Left kidney (tissue), 2 donors: ENCODE data around the gene SFXN5. TPM values are rescaled to one million over a fixed set of nuclear protein-coding genes. Genes with fewer than 3 reads are reported as not detected.

Experiments
- DNase-seq: peaks from one replicate; pipeline ENCODE4 v3.0.0-alpha.2; 2013
- polyA plus RNA-seq: library from polyadenylated mRNA; unstranded; fragments of 120-200 nt; gene quantifications from one replicate; pipeline ENCODE4 v1.2.1, GENCODE V29; 2013; ENCODE audit not compliant: insufficient read length

The SFXN5 gene
- polyA plus RNA-seq, 1 donor = 26.3 TPM

GRCh38 chr2:72940786-72941185 lies 130.7 kb downstream of the SFXN5 start:
- no peak for DNase-seq

- DNase-seq = no peak
Observed at GRCh38 chr2:72940361-72940760, 131.2 kb downstream of the SFXN5 start.

GRCh38 chr2:72938455-72938854 lies 133.1 kb downstream of the SFXN5 start:
- no peak for DNase-seq

- DNase-seq = no peak
Observed at GRCh38 chr2:72937356-72937669, 134.2 kb downstream of the SFXN5 start.

DNA sequence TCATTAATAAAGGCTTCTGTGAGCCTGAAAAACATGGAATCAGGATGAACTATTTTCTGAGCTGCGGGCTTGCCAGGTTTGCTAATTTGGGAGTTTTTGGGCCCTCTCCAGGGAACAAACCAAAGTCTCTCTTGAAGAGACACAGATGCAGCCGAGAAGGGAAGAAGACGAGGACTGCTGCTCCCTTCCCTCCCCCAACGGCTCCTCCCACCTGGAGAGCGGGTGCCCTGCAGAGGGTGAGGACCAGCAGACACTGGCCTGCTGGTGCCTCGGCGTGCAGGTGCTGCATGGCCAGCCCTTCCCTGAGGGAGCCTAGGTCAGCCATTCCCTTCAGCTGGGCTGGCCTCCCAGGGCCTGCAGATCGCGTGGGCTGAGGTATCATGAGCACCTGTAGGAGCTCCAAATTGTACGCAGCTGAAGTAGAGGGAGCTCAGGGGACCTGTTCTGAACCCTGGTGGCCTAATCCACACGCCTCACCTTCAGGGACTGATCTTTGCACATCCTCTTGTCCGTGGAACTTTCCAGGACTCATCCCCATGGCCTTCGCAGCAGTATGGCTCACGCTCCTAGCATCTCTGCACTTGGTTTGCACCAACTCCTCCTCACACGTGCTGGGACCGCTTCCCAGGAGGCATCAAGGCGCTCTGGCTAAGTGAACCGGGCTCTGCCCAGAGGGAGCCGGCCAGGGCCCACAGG lies 134.7 kb downstream of the SFXN5 start:
- no peak for DNase-seq

GRCh38 chr2:72935611-72935957 lies 135.9 kb downstream of the SFXN5 start:
- DNase-seq = no peak

- no peak for DNase-seq
Observed at GRCh38 chr2:72934683-72935610, 136.6 kb downstream of the SFXN5 start.

GRCh38 chr2:72933646-72934151 lies 137.8 kb downstream of the SFXN5 start:
- DNase-seq = no peak

- DNase-seq = no peak
Observed at GRCh38 chr2:72933207-72933606, 138.3 kb downstream of the SFXN5 start.

GRCh38 chr2:72932805-72933204 lies 138.7 kb downstream of the SFXN5 start:
- no peak for DNase-seq

- DNase-seq = no peak
Observed at GRCh38 chr2:72932045-72932740, 139.3 kb downstream of the SFXN5 start.

DNA sequence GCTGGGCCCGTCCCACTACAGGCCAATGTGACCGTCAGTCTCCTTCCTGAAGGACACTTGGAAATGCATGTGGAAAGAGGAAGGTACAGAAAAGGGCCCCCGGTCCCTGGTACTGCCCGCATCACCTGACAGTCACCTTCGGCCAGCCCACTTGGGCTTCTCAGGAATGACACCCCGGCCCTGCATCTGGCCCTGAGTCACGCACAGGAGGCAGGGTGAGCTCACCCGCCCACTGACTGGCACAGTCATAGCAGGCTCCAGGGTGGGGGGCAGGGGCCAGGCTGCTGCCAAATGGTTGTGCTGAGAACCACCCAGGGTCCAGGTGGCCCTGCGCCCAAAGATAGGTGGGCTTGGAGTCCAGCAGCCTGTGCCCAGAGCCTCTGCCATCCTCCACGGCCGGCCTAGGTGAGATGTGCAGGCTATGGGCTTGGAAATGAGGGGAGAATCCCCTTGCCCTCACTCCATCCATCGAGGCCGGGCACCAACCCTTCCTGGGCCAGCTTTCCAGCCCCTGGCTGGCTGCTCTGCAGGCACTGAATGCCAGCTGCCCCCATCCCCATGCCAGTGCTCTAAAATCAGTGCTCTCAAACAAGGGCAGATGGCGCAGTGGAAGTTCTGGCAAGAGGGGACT lies 140.1 kb downstream of the SFXN5 start:
- DNase-seq = no peak

- DNase-seq = no peak
Observed at GRCh38 chr2:72929010-72929409, 142.5 kb downstream of the SFXN5 start.

GRCh38 chr2:72927619-72928550 lies 143.6 kb downstream of the SFXN5 start:
- no peak for DNase-seq

DNA sequence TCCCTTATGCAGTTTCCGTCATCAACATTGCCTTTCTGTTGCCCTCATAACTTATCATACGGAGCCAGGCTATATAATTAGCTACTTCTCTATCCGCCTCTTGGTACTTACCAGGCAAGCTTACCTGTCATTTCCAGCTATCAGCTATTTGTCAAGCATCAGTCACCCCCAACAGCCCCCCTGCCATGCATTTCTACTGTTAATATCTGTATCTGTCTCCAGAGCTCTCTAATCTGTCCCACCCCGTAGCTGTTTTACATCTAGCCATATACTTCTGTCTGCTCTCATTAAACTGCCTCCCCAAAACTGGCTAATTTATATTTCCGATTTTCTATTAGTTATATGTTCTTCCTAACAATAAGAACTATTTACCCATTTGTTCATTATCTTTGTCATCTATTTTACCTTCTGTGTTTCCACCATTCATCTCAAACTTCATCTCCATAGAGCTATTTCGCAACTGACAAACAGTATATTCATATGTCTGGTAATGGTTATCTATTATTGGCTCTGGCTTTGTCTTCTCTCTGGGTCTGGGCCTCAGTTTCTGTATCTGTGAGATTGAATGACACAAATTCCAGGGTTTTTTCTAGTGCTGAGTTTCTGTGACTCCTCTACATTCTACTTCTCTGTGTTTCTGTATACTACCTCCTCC lies 144.6 kb downstream of the SFXN5 start:
- DNase-seq = no peak

DNA sequence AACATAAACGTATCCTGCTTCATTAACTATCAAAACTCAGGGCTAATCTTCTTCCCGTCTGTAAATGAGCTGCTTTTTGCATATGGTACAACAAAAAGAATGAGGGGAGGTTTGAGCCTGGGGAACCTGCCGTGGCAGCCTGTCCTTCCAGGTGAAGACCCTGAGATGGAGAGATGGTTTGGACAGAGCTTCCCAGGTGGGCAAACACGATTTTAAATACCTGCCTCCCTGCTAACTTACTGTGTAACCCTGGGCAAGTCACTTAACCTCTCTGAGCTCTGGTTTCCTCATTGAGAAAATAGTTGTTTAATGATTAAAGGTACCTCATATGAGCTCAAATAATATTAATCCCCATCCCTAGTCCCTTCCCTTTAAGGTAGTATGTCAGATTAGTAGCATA lies 145.1 kb downstream of the SFXN5 start:
- DNase-seq = no peak

DNA sequence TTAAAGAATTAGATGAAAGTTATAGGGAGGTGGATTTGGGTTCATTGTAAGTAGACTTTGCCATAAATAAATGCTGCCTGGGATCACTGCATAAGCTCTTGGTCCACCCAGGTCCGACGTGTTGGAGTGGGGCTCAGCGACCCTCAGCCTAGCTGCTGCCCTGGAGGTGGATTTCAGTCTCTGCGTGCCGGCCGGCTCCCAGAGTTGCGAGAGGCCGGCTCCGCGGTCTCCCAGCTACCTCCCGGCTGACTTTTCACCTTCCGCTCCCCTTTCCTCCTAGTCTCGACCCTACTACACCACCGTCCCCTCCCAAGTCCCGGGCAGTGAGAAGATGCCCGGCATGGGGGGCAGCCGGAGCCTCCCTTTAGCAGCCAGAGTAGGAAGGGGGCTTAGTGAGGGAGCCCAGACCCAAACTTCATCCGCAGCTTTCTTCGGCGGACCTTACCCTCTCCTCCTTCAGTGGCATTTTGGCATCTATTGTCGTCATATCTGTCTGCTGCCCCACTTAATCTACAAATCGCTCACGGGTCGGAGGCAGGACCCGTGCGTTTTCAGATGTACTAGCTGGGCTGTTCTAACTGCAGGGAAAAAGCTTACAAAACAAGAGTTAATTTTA lies 146.1 kb downstream of the SFXN5 start:
- DNase-seq = no peak

GRCh38 chr2:72924353-72925240 lies 146.9 kb downstream of the SFXN5 start:
- DNase-seq = no peak

DNA sequence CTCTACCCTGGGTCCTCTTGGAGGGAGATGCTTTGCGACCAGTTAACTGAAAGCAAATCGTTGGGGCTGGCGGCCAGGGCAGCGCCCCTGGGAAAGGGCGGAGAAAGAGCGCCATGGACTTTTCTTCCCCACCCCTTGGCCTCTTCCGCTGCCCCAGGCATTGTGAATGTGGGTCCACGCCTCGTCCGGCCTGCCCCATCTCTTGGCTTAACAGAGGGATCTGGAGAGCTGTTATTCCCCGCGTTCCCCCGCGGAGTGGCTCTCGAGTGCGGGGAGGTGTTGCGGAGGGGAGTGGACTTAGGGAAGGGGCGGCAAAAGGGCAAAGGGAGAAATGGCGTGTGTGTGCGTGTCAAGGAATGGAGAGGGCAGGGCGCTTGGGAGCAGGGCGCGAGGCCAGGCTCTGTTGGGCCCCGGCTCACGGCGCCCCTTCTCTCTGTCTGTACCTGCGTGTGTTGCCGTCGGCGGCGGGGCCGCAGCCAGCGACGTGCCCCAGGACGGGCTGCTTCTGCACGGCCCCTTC lies 147.6 kb downstream of the SFXN5 start:
- DNase-seq = no peak
